ENCODE data around the gene ITPR2.

Gene ITPR2

DNA sequence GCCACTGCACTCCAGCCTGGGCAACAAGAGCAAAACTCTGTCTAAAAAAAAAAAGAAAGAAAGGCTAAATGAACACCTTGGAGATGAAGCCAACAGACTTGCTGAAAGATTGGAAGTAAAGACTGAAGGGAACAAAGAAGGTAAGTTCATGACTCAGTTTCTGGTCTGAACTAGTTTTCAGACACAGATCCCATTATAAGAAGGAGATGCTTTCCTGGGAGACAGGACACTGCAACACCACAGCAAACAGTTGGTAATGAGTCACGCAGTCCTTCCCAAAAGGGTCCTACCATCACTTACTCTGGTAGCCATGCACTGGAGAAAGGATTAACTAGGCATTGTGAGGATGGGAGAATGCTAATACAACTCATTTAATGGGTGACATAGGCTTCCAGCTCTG, 540.4 kb downstream of the ITPR2 start:
- DNase-seq (ENCODE audit: low read depth in 2 of 2), result no peak

- no peak for DNase-seq (ENCODE audit: low read depth in 2 of 2)
Observed at GRCh38 chr12:26290565-26290964, 542.4 kb downstream of the ITPR2 start.

GRCh38 chr12:26287671-26288381, 545.2 kb downstream of the ITPR2 start:
- DNase-seq (ENCODE audit: low read depth in 2 of 2), result no peak
